ENCODE data around the gene ZBTB42.

Gene ZBTB42

DNA sequence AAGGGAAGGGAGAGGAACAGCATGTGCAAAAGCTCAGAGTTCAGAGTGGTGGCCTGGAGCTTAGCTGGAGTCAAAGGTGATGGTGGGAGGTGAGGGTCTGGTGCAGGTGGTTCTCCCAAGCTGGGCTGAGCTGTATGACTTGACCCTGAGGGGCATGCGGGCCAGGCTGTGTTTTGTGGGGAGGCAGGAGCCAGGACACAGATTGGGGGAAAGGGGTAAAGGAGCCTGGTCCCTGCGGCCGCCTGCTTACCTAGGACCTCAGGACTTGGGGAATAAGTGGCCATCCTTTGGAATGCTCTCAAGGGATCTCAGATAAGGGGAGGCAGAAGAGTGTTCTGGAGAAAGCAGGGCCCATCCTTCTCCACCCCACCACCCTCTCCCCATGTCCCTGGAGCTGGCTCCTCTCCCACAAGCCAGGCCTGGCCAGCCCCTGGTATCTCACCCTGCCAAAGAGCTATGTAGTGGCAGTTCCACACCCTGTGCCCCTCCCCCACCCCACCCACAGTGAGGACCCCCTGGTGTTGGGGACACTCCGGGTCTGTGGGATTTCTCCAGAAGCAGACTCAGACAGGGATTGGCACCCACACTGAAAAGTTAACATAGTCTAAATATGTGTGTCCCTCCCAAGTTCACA lies 44.2 kb downstream of the ZBTB42 start:
- no peak for DNase-seq

DNA sequence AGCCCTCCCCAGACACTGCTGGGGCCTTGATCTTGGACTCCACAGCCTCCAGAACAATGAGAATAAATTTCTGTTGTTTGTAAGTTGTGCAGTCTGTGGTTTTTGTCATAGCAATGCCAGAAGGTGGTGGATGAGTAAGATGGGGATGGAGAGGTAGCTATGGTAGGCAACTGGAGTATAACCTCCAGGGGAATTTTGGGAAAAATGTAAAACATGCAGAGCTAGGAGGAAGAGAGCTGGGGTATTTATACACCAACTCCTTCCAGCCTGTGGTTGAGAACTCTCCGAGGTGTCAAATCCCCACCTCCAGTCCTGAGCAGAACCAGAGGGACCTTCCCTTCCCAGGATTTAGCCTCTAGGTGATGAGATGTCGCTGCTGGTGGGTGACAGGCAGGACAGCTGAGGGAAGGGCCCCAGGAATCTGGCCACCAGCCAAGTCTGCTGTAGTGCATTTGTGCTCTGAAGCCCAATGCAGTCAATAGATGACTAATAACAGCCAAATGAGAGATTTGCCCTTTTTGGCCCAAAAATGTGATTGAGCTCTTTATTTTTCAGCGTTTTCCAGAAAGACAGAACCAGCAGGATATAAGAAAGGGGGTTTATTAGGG lies 45.0 kb downstream of the ZBTB42 start:
- DNase-seq: no peak

DNA sequence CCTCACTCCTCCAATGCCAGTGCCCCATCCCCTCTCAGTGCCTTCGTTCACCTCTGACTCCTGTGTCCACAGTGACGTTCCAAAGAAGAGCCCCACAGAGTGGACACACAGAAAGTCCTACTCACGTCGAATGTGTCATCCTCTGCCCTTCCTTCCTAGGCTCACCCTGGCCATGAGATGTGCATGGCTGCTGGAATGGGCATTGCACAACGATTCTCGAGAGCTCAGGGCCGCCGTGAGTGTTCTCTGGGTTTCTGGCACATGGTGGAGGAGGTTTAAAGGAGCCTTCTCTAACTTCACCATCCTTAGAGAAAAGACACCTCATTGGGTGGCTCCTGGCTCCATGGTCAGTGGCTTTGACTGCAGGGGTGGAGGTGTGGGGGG lies 51.4 kb downstream of the ZBTB42 start:
- no peak for DNase-seq

Measured in SW 1271 (cell line).